ENCODE results near the gene PLCD3. TPM values are rescaled to one million over a fixed set of nuclear protein-coding genes. Genes with fewer than 3 reads are reported as not detected.

Gene PLCD3
- total RNA-seq, 1 experiment from 2014 or later: 55.8 TPM

GRCh38 chr17:45137561-45138305, 5.4 kb upstream of the PLCD3 start:
- POLR2A ChIA-PET: no interaction called here

GRCh38 chr17:45136846-45137560, 4.7 kb upstream of the PLCD3 start:
- Mint-ChIP-seq H3K4me3 (peak overlapping the region; percentile 72), H3K9me3 (no peaks in the 10 kb centered on the region), H3K36me3 (peaks cover 3% of the 10 kb centered on the region; the same call in 1 of the 2 replicates), H3K4me1 (peaks cover 7% of the 10 kb centered on the region; the same call in 1 of the 2 replicates), H3K27ac (no peak overlapping the region), H3K27me3 (ENCODE audit: low read depth) (no peaks in the 10 kb centered on the region; the same call in 1 of the 2 replicates)
- DNase-seq (ENCODE audit: low spot score) (no peak), ATAC-seq (no peak)
- POLR2A ChIA-PET: interaction anchor here (1.5 to 2.1 kb wide), 2 partner anchors 13 to 35 kb away, joined by 9 to 39 read pairs; partner anchors contain the start of gene HEXIM1
- CTCF ChIA-PET: interaction anchor here (0.8 to 7.6 kb wide), 6 partner anchors 14 to 117 kb away, joined by 3 to 531 read pairs (median 27); partner anchors contain the start of gene HEXIM1
- TF ChIP-seq ZNF317 (CRISPR knock-in tag; IDR thresholded peaks at IDR 0.05; ENCODE audit: borderline replicate concordance, low read depth) (no peak), MAX (CRISPR knock-in tag; IDR thresholded peaks at IDR 0.05) (no peak), JAZF1 (CRISPR knock-in tag; IDR thresholded peaks at IDR 0.05) (no peak), TP53 (CRISPR knock-in tag; IDR thresholded peaks at IDR 0.05) (no peak), NFE2L1 (CRISPR knock-in tag; IDR thresholded peaks at IDR 0.05) (no peak), ZNF423 (CRISPR knock-in tag; IDR thresholded peaks at IDR 0.05) (no peak), EMX1 (CRISPR knock-in tag; IDR thresholded peaks at IDR 0.05) (no peak), CDX4 (CRISPR knock-in tag; IDR thresholded peaks at IDR 0.05; ENCODE audit: borderline replicate concordance) (no peak)
- TF ChIP-seq, protein P1, sequence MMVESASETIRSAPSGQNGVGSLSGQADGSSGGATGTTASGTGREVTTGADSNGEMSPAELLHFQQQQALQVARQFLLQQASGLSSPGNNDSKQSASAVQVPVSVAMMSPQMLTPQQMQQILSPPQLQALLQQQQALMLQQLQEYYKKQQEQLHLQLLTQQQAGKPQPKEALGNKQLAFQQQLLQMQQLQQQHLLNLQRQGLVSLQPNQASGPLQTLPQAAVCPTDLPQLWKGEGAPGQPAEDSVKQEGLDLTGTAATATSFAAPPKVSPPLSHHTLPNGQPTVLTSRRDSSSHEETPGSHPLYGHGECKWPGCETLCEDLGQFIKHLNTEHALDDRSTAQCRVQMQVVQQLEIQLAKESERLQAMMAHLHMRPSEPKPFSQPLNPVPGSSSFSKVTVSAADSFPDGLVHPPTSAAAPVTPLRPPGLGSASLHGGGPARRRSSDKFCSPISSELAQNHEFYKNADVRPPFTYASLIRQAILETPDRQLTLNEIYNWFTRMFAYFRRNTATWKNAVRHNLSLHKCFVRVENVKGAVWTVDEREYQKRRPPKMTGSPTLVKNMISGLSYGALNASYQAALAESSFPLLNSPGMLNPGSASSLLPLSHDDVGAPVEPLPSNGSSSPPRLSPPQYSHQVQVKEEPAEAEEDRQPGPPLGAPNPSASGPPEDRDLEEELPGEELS (CRISPR knock-in tag; IDR thresholded peaks at IDR 0.05): no peak

More at GRCh38 chr17:45137561-45138305, 5.4 kb upstream of the PLCD3 start:
- Mint-ChIP-seq H3K36me3 (peaks cover 3% of the 10 kb centered on the region; the same call in 1 of the 2 replicates), H3K9me3 (no peaks in the 10 kb centered on the region), H3K4me3 (no peak overlapping the region), H3K27me3 (ENCODE audit: low read depth) (no peaks in the 10 kb centered on the region; the same call in 1 of the 2 replicates), H3K27ac (no peak overlapping the region), H3K4me1 (peaks cover 7% of the 10 kb centered on the region)
- ATAC-seq (no peak), DNase-seq (ENCODE audit: low spot score) (no peak)
- CTCF ChIA-PET: interaction anchor here (1.3 to 7.6 kb wide), 2 partner anchors 13 to 60 kb away, joined by 3 to 531 read pairs; partner anchors contain the start of gene HEXIM1
- no peak for TF ChIP-seq AR (CRISPR knock-in tag; IDR thresholded peaks at IDR 0.05)

GRCh38 chr17:45135978-45136791, 3.9 kb upstream of the PLCD3 start:
- Mint-ChIP-seq H3K4me1 (peaks cover 10% of the 10 kb centered on the region; the same call in 1 of the 2 replicates), H3K4me3 (peak overlapping the region; percentile 72), H3K9me3 (no peaks in the 10 kb centered on the region), H3K27me3 (ENCODE audit: low read depth) (no peaks in the 10 kb centered on the region; the same call in 1 of the 2 replicates), H3K36me3 (peaks cover 3% of the 10 kb centered on the region; the same call in 1 of the 2 replicates), H3K27ac (no peak overlapping the region)
- DNase-seq (ENCODE audit: low spot score) (no peak), ATAC-seq (no peak)
- POLR2A ChIA-PET: interaction anchor here (0.8 to 2.1 kb wide), 6 partner anchors 8 to 72 kb away, joined by 8 to 39 read pairs (median 10); partner anchors contain the start of genes HEXIM1 and HEXIM2
- CTCF ChIA-PET: interaction anchor here (0.5 to 7.6 kb wide), 119 partner anchors 9 to 757 kb away, joined by 3 to 531 read pairs (median 5); partner anchors contain the start of genes C1QL1, DCAKD, EFTUD2 and FMNL1
- TF ChIP-seq RORB (CRISPR knock-in tag; IDR thresholded peaks at IDR 0.05) (no peak), CREB1 (CRISPR knock-in tag; IDR thresholded peaks at IDR 0.05) (no peak), MXD4 (CRISPR knock-in tag; IDR thresholded peaks at IDR 0.05; ENCODE audit: borderline replicate concordance) (no peak), ZNF263 (CRISPR knock-in tag; IDR thresholded peaks at IDR 0.05; ENCODE audit: low read depth) (no peak), GRHL2 (CRISPR knock-in tag; IDR thresholded peaks at IDR 0.05; ENCODE audit: insufficient replicate concordance, severe bottlenecking) (no peak)
- TF ChIP-seq, protein P2, sequence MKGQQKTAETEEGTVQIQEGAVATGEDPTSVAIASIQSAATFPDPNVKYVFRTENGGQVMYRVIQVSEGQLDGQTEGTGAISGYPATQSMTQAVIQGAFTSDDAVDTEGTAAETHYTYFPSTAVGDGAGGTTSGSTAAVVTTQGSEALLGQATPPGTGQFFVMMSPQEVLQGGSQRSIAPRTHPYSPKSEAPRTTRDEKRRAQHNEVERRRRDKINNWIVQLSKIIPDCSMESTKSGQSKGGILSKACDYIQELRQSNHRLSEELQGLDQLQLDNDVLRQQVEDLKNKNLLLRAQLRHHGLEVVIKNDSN (CRISPR knock-in tag; IDR thresholded peaks at IDR 0.05): no peak
- TF ChIP-seq, protein P3, sequence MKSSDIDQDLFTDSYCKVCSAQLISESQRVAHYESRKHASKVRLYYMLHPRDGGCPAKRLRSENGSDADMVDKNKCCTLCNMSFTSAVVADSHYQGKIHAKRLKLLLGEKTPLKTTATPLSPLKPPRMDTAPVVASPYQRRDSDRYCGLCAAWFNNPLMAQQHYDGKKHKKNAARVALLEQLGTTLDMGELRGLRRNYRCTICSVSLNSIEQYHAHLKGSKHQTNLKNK (CRISPR knock-in tag; IDR thresholded peaks at IDR 0.05): no peak

All from WTC11 (cell line).